Activated naive CD4-positive, alpha-beta T cell treated with anti-CD3 and anti-CD28 coated beads, Interleukin-2, amount 10 ng/mL, durations not matched to agents 7 days and 5 days (primary cell): Measurements from ENCODE around the gene DAPL1.

Experiments
- CTCF ChIA-PET: fragments of 350-600 bp; sonication (Branson Sonifier 250); formaldehyde crosslinking; loops from one replicate; lab custom pipeline; 2021; ENCODE audit warnings: antibody characterized with exemption; lab: Charles Lee
- DNase-seq: peaks from one replicate; pipeline ENCODE4 v3.0.0-alpha.2; 2020
- H3K27ac Mint-ChIP-seq: one replicate; pipeline ENCODE4 v1.8.0; 2021; ENCODE audit warnings: mild to moderate bottlenecking, moderate library complexity, mixed read lengths
- H3K27me3 Mint-ChIP-seq: one replicate; pipeline ENCODE4 v1.8.0; 2021; ENCODE audit warnings: mild to moderate bottlenecking, mixed read lengths
- H3K36me3 Mint-ChIP-seq: one replicate; pipeline ENCODE4 v1.8.0; 2021; ENCODE audit warnings: mixed read lengths
- H3K4me1 Mint-ChIP-seq: one replicate; pipeline ENCODE4 v1.8.0; 2021; ENCODE audit warnings: mixed read lengths
- H3K4me3 Mint-ChIP-seq: one replicate; pipeline ENCODE4 v1.8.0; 2021; ENCODE audit warnings: mild to moderate bottlenecking, moderate library complexity, mixed read lengths
- H3K9me3 Mint-ChIP-seq: one replicate; pipeline ENCODE4 v1.8.0; 2021; ENCODE audit warnings: mixed read lengths

Gene DAPL1

GRCh38 chr2:158795195-158795924, at the start of gene DAPL1:
Gene DAPL1, plus strand, starts transcription at chr2:158795317. Its CDS starts 56 bp downstream, at chr2:158795373.
- Mint-ChIP-seq H3K27me3 (peaks cover 28% of the 10 kb centered on the region), H3K36me3 (no peaks in the 10 kb centered on the region), H3K4me3 (no peak within 1 kb of the TSS), H3K9me3 (no peaks in the 10 kb centered on the region), H3K4me1 (no peaks in the 10 kb centered on the region), H3K27ac (no peak within 1 kb of the TSS)
- CTCF ChIA-PET, result no interaction called here
- DNase-seq, result no peak

DNA sequence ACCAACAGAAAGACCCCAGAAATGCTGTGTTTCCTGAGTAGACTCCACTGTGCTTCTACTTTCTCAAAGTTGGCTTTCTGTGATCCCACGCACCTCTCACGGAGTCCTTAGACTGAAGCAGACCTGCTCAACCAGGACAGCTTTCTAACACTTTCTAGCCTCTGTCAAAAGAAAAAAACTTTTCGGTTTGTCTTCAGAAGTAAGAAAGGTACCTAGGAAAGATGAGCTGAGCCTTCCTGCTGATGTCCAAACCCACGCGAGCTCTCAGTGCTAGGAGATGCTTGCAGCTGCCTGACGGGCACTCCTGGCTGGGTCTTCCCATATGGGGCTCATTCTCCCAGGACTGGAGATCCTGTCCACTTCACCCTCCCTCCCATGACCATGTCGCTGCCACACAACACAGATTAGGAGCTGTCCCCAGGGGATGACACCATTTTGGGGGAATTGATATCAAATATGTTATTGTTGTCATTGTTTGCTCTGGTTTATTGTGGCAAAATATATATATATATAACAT, 49.2 kb upstream of the DAPL1 start:
- CTCF ChIA-PET, result interaction anchor here (0.6 to 6.7 kb wide), 15 partner anchors 8 to 732 kb away, joined by 3 to 67 read pairs (median 3); no protein-coding TSS in a partner anchor
- DNase-seq, result no peak
- Mint-ChIP-seq H3K27ac (no peak overlapping the region), H3K4me3 (no peak overlapping the region), H3K9me3 (no peaks in the 10 kb centered on the region), H3K4me1 (no peaks in the 10 kb centered on the region), H3K27me3 (peaks cover 26% of the 10 kb centered on the region), H3K36me3 (no peaks in the 10 kb centered on the region)

DNA sequence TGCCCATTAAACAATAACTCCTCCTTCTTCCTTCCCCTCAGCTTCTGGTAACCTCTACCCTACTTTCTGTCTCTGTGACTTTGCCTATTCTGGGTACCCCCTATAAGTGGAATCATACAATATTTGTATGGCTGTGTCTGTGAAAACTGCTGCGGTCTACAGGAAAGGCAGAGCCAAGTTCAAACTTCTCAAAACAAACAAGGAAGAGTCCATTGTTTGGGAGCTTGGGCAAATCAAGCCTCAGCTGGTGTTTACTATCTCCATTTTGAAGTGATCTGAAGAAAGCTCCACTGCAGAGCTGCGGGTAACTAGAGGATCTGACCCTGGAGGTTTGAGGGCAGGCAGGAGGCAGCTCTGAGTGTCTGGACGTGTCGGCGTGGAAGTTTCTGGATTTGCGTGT, 48.6 kb upstream of the DAPL1 start:
- Mint-ChIP-seq H3K27ac (no peak overlapping the region), H3K4me1 (no peaks in the 10 kb centered on the region), H3K36me3 (no peaks in the 10 kb centered on the region), H3K9me3 (no peaks in the 10 kb centered on the region), H3K27me3 (peaks cover 26% of the 10 kb centered on the region), H3K4me3 (no peak overlapping the region)
- no peak for DNase-seq
- CTCF ChIA-PET, result interaction anchor here (0.6 to 6.7 kb wide), 9 partner anchors 8 to 732 kb away, joined by 3 to 67 read pairs (median 3); no protein-coding TSS in a partner anchor

DNA sequence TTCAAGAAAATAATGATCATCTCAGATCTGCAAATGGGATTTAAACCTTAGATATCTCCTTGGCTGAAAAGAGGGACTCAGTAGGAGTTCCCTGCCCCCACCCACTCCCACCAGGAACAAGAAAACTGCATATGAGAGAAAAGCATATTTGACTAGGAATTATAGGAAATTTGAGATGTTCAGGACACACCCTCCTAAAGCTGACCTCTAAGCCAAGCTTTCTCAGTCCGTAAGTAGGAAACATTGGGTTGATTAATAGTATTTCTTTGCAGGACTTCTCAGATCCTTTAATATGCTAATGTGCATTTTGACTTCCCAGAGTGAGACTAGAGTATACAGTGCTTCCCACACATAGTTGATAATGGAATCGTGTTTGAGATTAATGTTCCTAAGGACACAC, 47.8 kb upstream of the DAPL1 start:
- H3K4me1 Mint-ChIP-seq, result no peaks in the 10 kb centered on the region
- no peaks in the 10 kb centered on the region for H3K9me3 Mint-ChIP-seq
- no peak for DNase-seq
- H3K27me3 Mint-ChIP-seq, result peaks cover 26% of the 10 kb centered on the region
- H3K27ac Mint-ChIP-seq, result no peak overlapping the region
- CTCF ChIA-PET, result interaction anchor here (1.5 to 6.7 kb wide), 5 partner anchors 7 to 724 kb away, joined by 3 to 67 read pairs (median 41); no protein-coding TSS in a partner anchor
- no peak overlapping the region for H3K4me3 Mint-ChIP-seq
- no peaks in the 10 kb centered on the region for H3K36me3 Mint-ChIP-seq

DNA sequence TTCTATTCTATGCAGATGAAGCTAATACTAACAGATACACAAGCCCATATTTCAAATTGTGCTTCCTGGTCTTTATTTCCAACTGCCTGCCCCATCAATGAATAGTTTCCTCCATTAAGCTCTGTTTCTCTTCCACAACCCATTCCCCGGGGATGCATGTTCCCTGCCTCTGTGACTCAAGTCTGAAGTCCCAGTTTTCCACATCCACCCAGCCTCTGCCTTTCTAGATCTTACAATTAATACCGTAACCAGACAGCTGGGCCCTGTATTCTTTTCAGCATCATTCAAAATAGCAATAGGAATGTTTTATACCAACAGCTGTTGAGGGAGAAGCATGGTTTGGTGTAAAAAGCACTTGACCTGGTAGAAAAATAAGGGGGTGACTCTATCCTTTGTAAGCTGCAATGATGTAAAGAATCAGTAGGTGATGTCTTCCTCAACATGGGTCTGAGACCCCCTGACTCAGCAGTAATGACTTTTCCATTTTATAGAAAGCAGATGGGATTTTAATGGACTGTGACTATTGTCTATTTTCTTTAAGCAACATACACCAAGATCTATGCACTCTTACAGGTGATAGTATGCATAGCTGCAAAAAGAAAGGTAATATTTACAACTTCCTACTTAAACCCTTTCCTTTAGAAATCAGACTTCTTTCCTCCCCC, 46.1 kb upstream of the DAPL1 start:
- peaks cover 32% of the 10 kb centered on the region for H3K27me3 Mint-ChIP-seq
- no peaks in the 10 kb centered on the region for H3K4me1 Mint-ChIP-seq
- H3K27ac Mint-ChIP-seq, result no peak overlapping the region
- H3K4me3 Mint-ChIP-seq, result no peak overlapping the region
- CTCF ChIA-PET, result interaction anchor here (1.4 to 6.7 kb wide), 3 partner anchors 569 to 725 kb away, joined by 3 to 67 read pairs (median 41); no protein-coding TSS in a partner anchor
- H3K9me3 Mint-ChIP-seq, result no peaks in the 10 kb centered on the region
- no peaks in the 10 kb centered on the region for H3K36me3 Mint-ChIP-seq
- no peak for DNase-seq

- no peaks in the 10 kb centered on the region for H3K4me1 Mint-ChIP-seq
- CTCF ChIA-PET, result interaction anchor here (1.6 to 6.7 kb wide), 2 partner anchors 12 to 570 kb away, joined by 4 to 41 read pairs; no protein-coding TSS in a partner anchor
- no peak for DNase-seq
- no peak overlapping the region for H3K27ac Mint-ChIP-seq
- no peaks in the 10 kb centered on the region for H3K36me3 Mint-ChIP-seq
- peaks cover 25% of the 10 kb centered on the region for H3K27me3 Mint-ChIP-seq
- H3K9me3 Mint-ChIP-seq, result no peaks in the 10 kb centered on the region
- H3K4me3 Mint-ChIP-seq, result no peak overlapping the region
These were observed 44.5 kb upstream of the DAPL1 start for GRCh38 chr2:158750458-158751125.

DNA sequence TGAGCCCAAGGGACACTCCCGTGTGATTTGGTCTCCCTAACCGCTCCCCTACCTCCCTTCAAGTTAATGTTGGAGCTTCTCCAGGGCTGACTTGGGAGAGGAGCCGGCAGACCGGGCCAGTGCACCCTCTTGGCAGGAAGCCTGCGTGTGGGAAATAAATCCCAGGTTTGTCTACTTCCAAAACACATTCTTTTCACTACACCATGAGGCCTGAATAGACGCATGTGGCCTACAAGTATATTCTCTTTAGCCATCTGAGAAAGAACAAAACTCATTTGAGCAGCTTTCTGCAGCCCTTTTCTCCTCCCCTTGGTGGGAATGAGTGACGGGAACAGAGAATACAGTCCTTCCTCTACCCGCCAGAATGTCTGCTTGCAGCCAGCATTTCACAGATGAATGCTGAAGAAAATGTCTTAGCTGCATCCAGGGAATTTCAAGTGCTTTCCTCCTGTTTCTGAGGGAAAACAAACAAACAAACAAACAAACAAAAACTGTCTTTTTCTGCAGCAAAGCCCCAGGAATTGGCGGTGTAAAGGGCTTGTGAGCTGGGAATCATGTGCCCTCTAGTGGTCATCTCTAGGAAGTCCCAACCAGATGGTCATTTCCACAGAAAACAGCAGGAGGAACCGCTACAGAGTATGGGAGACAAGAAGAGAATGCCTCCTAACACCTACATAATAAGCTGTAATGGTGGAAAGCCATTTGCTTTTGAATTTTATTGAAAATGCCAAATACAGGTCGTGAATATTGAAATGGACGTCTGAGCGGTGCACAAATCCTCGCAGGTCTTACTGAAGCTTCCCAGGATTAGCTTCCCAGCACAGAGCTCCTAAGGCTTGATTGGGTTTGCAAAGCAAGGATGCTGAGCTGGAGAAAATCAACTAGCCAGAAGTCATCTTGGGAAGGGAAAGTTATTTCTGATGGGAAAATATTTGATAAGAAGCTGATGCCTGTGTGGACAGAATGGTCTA, 41.2 kb upstream of the DAPL1 start:
- DNase-seq, result peak; percentile 39
- Mint-ChIP-seq H3K27me3 (peaks cover 7% of the 10 kb centered on the region), H3K4me1 (no peaks in the 10 kb centered on the region), H3K36me3 (no peaks in the 10 kb centered on the region), H3K9me3 (no peaks in the 10 kb centered on the region), H3K4me3 (no peak overlapping the region), H3K27ac (no peak overlapping the region)
- CTCF ChIA-PET, result interaction anchor here (0.6 to 5.0 kb wide), 25 partner anchors 9 to 1449 kb away, joined by 3 to 46 read pairs (median 4); no protein-coding TSS in a partner anchor

DNA sequence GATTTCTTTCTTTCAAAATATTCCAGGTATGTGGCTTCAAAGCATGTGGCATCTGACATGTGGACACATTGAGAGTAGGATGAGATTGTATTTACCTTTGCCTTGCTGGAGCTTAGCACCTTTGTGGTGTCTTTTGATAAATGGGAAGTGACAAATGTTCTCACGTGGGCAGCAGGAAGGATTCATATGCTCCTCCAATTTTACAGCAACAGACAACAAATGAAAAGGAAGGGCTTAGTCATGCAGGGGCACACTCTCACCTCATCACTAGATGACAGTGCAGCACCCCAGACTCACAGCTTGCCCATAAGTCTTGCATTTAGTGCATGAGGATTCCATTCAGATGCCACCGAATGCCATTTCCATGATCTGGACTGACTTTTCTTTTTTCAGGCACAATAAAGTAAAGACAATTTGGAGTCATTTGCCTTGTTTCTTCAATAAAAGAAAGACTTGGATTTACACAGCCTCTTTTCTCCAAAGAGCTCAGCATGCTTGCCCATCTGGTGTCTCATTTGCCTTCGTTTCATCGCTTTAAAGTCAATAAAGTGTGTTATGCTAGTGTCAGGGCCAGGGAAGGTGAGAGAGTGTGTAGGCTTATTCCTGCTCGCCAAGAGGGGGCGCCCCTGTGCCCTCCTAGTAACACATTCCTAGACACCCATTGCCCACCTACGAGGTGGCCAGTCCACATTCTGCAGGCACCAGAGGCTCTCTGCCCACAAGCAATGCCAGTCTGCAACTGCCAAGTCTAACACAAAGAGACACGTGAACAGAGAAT, 39.6 kb upstream of the DAPL1 start:
- Mint-ChIP-seq H3K4me3 (no peak overlapping the region), H3K27ac (no peak overlapping the region), H3K27me3 (peaks cover 10% of the 10 kb centered on the region), H3K36me3 (no peaks in the 10 kb centered on the region), H3K4me1 (no peaks in the 10 kb centered on the region), H3K9me3 (no peaks in the 10 kb centered on the region)
- no peak for DNase-seq
- CTCF ChIA-PET, result interaction anchor here (1.2 to 5.0 kb wide), 9 partner anchors 11 to 1454 kb away, joined by 3 to 46 read pairs (median 9); no protein-coding TSS in a partner anchor

- no peak overlapping the region for H3K27ac Mint-ChIP-seq
- H3K27me3 Mint-ChIP-seq, result peaks cover 10% of the 10 kb centered on the region
- no peak overlapping the region for H3K4me3 Mint-ChIP-seq
- H3K4me1 Mint-ChIP-seq, result no peaks in the 10 kb centered on the region
- no peaks in the 10 kb centered on the region for H3K36me3 Mint-ChIP-seq
- no peaks in the 10 kb centered on the region for H3K9me3 Mint-ChIP-seq
- no peak for DNase-seq
- CTCF ChIA-PET, result interaction anchor here (1.2 to 5.0 kb wide), 4 partner anchors 13 to 1454 kb away, joined by 4 to 46 read pairs (median 14); no protein-coding TSS in a partner anchor
These were observed 38.8 kb upstream of the DAPL1 start for GRCh38 chr2:158756331-158756730.

DNA sequence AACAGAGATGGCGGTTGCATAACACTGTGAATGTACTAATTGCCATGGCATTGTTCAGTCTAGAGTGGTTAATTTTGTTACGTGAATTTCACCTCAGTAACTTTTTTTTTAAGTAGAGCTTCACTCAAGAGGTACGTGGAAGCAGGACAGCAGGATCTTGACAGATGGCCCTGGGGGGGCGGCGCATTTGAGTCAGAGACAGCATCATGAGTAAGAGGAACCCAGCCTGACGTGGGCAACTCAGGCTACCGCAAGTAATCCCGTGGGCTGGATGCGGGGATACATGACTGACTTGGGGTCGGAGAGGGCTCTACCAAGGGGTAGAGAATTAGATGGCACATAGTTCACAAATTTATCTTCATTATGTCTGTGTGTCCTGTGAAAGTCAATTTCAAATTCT, 38.1 kb upstream of the DAPL1 start:
- Mint-ChIP-seq H3K27me3 (peaks cover 14% of the 10 kb centered on the region), H3K36me3 (no peaks in the 10 kb centered on the region), H3K9me3 (no peaks in the 10 kb centered on the region), H3K4me3 (no peak overlapping the region), H3K4me1 (no peaks in the 10 kb centered on the region), H3K27ac (no peak overlapping the region)
- DNase-seq, result no peak
- CTCF ChIA-PET, result no interaction called here

DNA sequence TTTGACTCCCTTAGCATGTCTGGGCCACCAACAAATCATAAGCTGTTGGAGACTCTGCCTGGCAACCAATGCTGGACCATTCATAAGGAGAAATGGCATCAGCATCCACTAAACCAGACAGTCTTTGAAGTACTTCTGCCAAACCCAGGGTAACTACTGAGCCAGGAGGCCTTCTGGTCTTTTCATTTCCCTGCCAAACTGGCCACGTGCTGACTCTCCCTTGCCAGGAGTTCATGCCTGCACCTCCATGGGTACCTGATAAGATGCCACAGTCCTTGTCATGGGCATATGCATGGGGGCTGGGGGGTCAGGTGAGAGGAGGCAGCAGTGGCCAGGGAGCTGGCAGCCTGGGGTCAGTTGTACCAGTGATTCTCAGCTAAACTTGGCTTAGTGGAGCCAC, 34.2 kb upstream of the DAPL1 start:
- no peak overlapping the region for H3K4me3 Mint-ChIP-seq
- peaks cover 9% of the 10 kb centered on the region for H3K27me3 Mint-ChIP-seq
- CTCF ChIA-PET, result interaction anchor here (0.6 to 1.1 kb wide), 2 partner anchors 469 to 730 kb away, joined by 3 read pairs; no protein-coding TSS in a partner anchor
- no peak overlapping the region for H3K27ac Mint-ChIP-seq
- H3K9me3 Mint-ChIP-seq, result no peaks in the 10 kb centered on the region
- H3K36me3 Mint-ChIP-seq, result no peaks in the 10 kb centered on the region
- no peaks in the 10 kb centered on the region for H3K4me1 Mint-ChIP-seq
- no peak for DNase-seq

DNA sequence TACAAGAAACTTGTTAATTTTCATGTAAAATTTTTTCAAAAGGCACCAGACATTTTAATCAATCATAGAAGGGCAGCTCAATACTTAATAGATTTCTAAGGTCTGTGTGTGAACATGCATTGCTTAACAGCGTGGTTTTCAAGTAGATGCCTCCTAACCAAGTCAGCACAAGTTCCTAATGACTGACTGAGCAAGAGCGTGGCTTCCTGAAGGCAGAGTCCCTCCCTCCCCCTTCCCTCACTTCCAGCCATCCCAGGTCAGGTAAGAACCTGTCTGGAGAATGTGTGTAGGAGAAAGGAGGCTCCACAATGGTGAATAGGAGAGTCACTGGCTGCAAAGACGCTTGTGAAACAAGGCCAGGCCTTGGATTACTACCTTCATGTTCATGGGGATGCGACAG, 33.5 kb upstream of the DAPL1 start:
- no peak overlapping the region for H3K27ac Mint-ChIP-seq
- no peak for DNase-seq

More for the DNA sequence above, 33.5 kb upstream of the DAPL1 start:
- Mint-ChIP-seq H3K36me3 (no peaks in the 10 kb centered on the region), H3K4me3 (no peak overlapping the region), H3K27me3 (peaks cover 13% of the 10 kb centered on the region), H3K4me1 (no peaks in the 10 kb centered on the region), H3K9me3 (no peaks in the 10 kb centered on the region)
- CTCF ChIA-PET, result interaction anchor here (1.0 to 1.3 kb wide), 3 partner anchors 11 to 730 kb away, joined by 3 to 4 read pairs (median 3); no protein-coding TSS in a partner anchor
